NT2/D1 (cell line): ENCODE results near the gene OR8D1.
"Not testable (repeated sequence)": the region's sequence is repeated elsewhere in the genome, so short reads cannot be mapped to it uniquely, and the experiment has no call there.

ENCODE experiments used
- DNase-seq: peaks from one replicate; pipeline ENCODE4 v3.0.0-alpha.2; 2011; ENCODE audit warnings: low read depth, low spot score
- H3K27me3 ChIP-seq: 2 replicates; pipeline ENCODE4 v1.6.0; 2011; ENCODE audit warnings: mild to moderate bottlenecking; ENCODE audit not compliant: insufficient read length, insufficient read depth
- H3K36me3 ChIP-seq: 2 replicates; pipeline ENCODE4 v1.6.1; 2011; ENCODE audit warnings: mild to moderate bottlenecking, low read length, mixed read lengths; ENCODE audit not compliant: insufficient read depth, insufficient read length
- H3K4me1 ChIP-seq: 2 replicates; pipeline ENCODE4 v1.5.1; 2011; ENCODE audit not compliant: insufficient read depth, insufficient read length
- H3K4me3 ChIP-seq: 2 replicates; pipeline ENCODE4 v1.5.1; 2011; ENCODE audit warnings: low read depth; ENCODE audit not compliant: insufficient read length
- H3K9ac ChIP-seq: 2 replicates; pipeline ENCODE4 v1.6.0; 2011; ENCODE audit warnings: low read depth; ENCODE audit not compliant: insufficient read length
- H3K9me3 ChIP-seq: 2 replicates; pipeline ENCODE4 v1.5.1; 2011; ENCODE audit warnings: mild to moderate bottlenecking, low read length; ENCODE audit not compliant: insufficient read depth
- SUZ12 ChIP-seq: IDR thresholded peaks from 2 replicates; pipeline ENCODE4 v1.6.1; 2011; ENCODE audit not compliant: insufficient read length, insufficient read depth; ENCODE audit errors: extremely low read depth
- YY1 ChIP-seq: IDR thresholded peaks from 2 replicates; pipeline ENCODE4 v1.6.1; 2011; ENCODE audit not compliant: insufficient read length, insufficient read depth
- ZNF274 ChIP-seq: IDR thresholded peaks from 2 replicates; pipeline ENCODE4 v1.6.1; 2011; ENCODE audit warnings: mild to moderate bottlenecking, low read depth, low read length

Gene OR8D1

GRCh38 chr11:124278261-124278660 is 35.5 kb downstream of the OR8D1 start:
- no peaks in the 10 kb centered on the region for H3K4me1 ChIP-seq
- DNase-seq = no peak

GRCh38 chr11:124277804-124278203 is 35.9 kb downstream of the OR8D1 start:
- Histone ChIP-seq H3K4me3 (no peak overlapping the region), H3K9me3 (no peaks in the 10 kb centered on the region), H3K36me3 (no peaks in the 10 kb centered on the region), H3K4me1 (no peaks in the 10 kb centered on the region), H3K9ac (no peak overlapping the region), H3K27me3 (no peaks in the 10 kb centered on the region)
- TF ChIP-seq ZNF274 (no peak), YY1 (no peak), SUZ12 (no peak)
- DNase-seq = peak; percentile 8

More at GRCh38 chr11:124278261-124278660, 35.5 kb downstream of the OR8D1 start:
- no peaks in the 10 kb centered on the region for H3K27me3 ChIP-seq
- TF ChIP-seq ZNF274 (no peak), YY1 (no peak), SUZ12 (no peak)
- no peak overlapping the region for H3K9ac ChIP-seq
- H3K36me3 ChIP-seq = no peaks in the 10 kb centered on the region
- H3K9me3 ChIP-seq = no peaks in the 10 kb centered on the region
- no peak overlapping the region for H3K4me3 ChIP-seq

GRCh38 chr11:124277207-124277606 is 36.5 kb downstream of the OR8D1 start:
- no peaks in the 10 kb centered on the region for H3K27me3 ChIP-seq
- H3K9me3 ChIP-seq = no peaks in the 10 kb centered on the region
- H3K9ac ChIP-seq = no peak overlapping the region
- H3K4me1 ChIP-seq = no peaks in the 10 kb centered on the region
- no peak for DNase-seq
- no peak overlapping the region for H3K4me3 ChIP-seq
- no peaks in the 10 kb centered on the region for H3K36me3 ChIP-seq
- TF ChIP-seq SUZ12 (no peak), YY1 (no peak), ZNF274 (no peak)

- no peak overlapping the region for H3K4me3 ChIP-seq
- DNase-seq = no peak
- TF ChIP-seq ZNF274 (no peak), SUZ12 (no peak), YY1 (no peak)
- H3K36me3 ChIP-seq = no peaks in the 10 kb centered on the region
- no peak overlapping the region for H3K9ac ChIP-seq
- no peaks in the 10 kb centered on the region for H3K27me3 ChIP-seq
- H3K9me3 ChIP-seq = no peaks in the 10 kb centered on the region
- H3K4me1 ChIP-seq = no peaks in the 10 kb centered on the region
Measured at GRCh38 chr11:124276081-124276480, 37.7 kb downstream of the OR8D1 start.

GRCh38 chr11:124274000-124274399 is 39.7 kb downstream of the OR8D1 start:
- no peaks in the 10 kb centered on the region for H3K27me3 ChIP-seq
- DNase-seq = no peak
- no peaks in the 10 kb centered on the region for H3K36me3 ChIP-seq
- TF ChIP-seq YY1 (no peak), ZNF274 (no peak), SUZ12 (no peak)
- no peak overlapping the region for H3K9ac ChIP-seq
- H3K9me3 ChIP-seq = no peaks in the 10 kb centered on the region
- H3K4me3 ChIP-seq = no peak overlapping the region
- H3K4me1 ChIP-seq = no peaks in the 10 kb centered on the region

- DNase-seq, H3K4me1 ChIP-seq, H3K27me3 ChIP-seq, H3K4me3 ChIP-seq, H3K9me3 ChIP-seq, H3K36me3 ChIP-seq, H3K9ac ChIP-seq: not testable (repeated sequence)
Measured at GRCh38 chr11:124270886-124271285, 42.9 kb downstream of the OR8D1 start.

GRCh38 chr11:124265041-124265440 is 48.7 kb downstream of the OR8D1 start:
- not testable (repeated sequence) for DNase-seq, H3K36me3 ChIP-seq, H3K9ac ChIP-seq, H3K9me3 ChIP-seq, H3K4me1 ChIP-seq, H3K4me3 ChIP-seq, H3K27me3 ChIP-seq

- Histone ChIP-seq H3K9me3 (no peaks in the 10 kb centered on the region), H3K36me3 (no peaks in the 10 kb centered on the region), H3K4me1 (no peaks in the 10 kb centered on the region), H3K9ac (no peak within 1 kb of the TSS), H3K4me3 (no peak within 1 kb of the TSS), H3K27me3 (no peaks in the 10 kb centered on the region)
- DNase-seq = no peak
- no peak for TF ChIP-seq SUZ12
- TF ChIP-seq ZNF274 = no peak
- TF ChIP-seq YY1 = no peak
Measured at GRCh38 chr11:124256076-124256475, 57.7 kb downstream of the OR8D1 start, which contains the start of gene OR8G5. Gene OR8G5, plus strand, starts transcription at chr11:124256376. Its CDS starts 8,556 bp downstream, at chr11:124264932.
